Urothelium cell line (cell line): Measurements from ENCODE around the gene RPGR.

Experiments
- DNase-seq: peaks from one replicate; pipeline ENCODE4 v3.0.0; 2011; ENCODE audit warnings: low spot score, mixed read lengths
- FAIRE-seq: peaks from 2 replicates; lab custom pipeline; 2011; peaks lifted over from hg19 to GRCh38; lab: Jason Lieb, UNC

RPGR gene

GRCh38 chrX:38262715-38263620, 64.3 kb downstream of the RPGR start:
- DNase-seq (no peak), FAIRE-seq (no peak)

GRCh38 chrX:38260231-38260630, 67.1 kb downstream of the RPGR start:
- no peak for FAIRE-seq
- DNase-seq: peak; percentile 29

- FAIRE-seq (no peak), DNase-seq (no peak)
These were observed 71.3 kb downstream of the RPGR start for GRCh38 chrX:38256019-38256418.

- FAIRE-seq (no peak), DNase-seq (no peak)
These were observed 77.3 kb downstream of the RPGR start for GRCh38 chrX:38249965-38250364.

- FAIRE-seq (no peak), DNase-seq (no peak)
These were observed 80.3 kb downstream of the RPGR start for GRCh38 chrX:38247051-38247450.

GRCh38 chrX:38240541-38240940, 86.8 kb downstream of the RPGR start:
- FAIRE-seq: no peak
- DNase-seq: no peak

GRCh38 chrX:38236901-38237615, 90.3 kb downstream of the RPGR start:
- FAIRE-seq (no peak), DNase-seq (no peak)

- no peak for FAIRE-seq
- DNase-seq: peak; percentile 64
These were observed 93.2 kb downstream of the RPGR start for GRCh38 chrX:38233891-38234667.

GRCh38 chrX:38232079-38232686, 95.1 kb downstream of the RPGR start:
- no peak for FAIRE-seq
- peak; percentile 18 for DNase-seq

- no peak for FAIRE-seq
- no peak for DNase-seq
These were observed 102.2 kb downstream of the RPGR start for GRCh38 chrX:38225093-38225492.

GRCh38 chrX:38224160-38224559, 103.1 kb downstream of the RPGR start:
- FAIRE-seq (no peak), DNase-seq (no peak)

- DNase-seq (no peak), FAIRE-seq (no peak)
These were observed 105.8 kb downstream of the RPGR start for GRCh38 chrX:38221391-38221929.

GRCh38 chrX:38220415-38221390, 106.6 kb downstream of the RPGR start, which contains the start of gene SRPX:
Gene SRPX (minus strand): TSS chrX:38220871. CDS start chrX:38220792, 79 bp downstream.
- FAIRE-seq: no peak

GRCh38 chrX:38220024-38220414, 107.3 kb downstream of the RPGR start:
- FAIRE-seq (no peak), DNase-seq (peak; percentile 68)

More at GRCh38 chrX:38220415-38221390, 106.6 kb downstream of the RPGR start, which contains the start of gene SRPX:
- DNase-seq: peak; percentile 54
